Chondrocyte (in vitro differentiated cells): ENCODE measurements around the gene HMCN2. TPM values are rescaled to one million over a fixed set of nuclear protein-coding genes. Genes with fewer than 3 reads are reported as not detected.

Experiments
- DNase-seq: peaks from one replicate; pipeline ENCODE4 v3.0.0; 2021; ENCODE audit warnings: mixed read lengths, low spot score
- H3K27ac Mint-ChIP-seq: one replicate; pipeline ENCODE4 v1.8.0; 2021; ENCODE audit warnings: mild to moderate bottlenecking, moderate library complexity, mixed read lengths; ENCODE audit not compliant: unreplicated experiment
- H3K27me3 Mint-ChIP-seq: 2 replicates; pipeline ENCODE4 v1.8.0; 2021; ENCODE audit warnings: low read depth, mixed read lengths
- H3K36me3 Mint-ChIP-seq: 2 replicates; pipeline ENCODE4 v1.8.0; 2021; ENCODE audit warnings: low read depth, mixed read lengths
- H3K4me1 Mint-ChIP-seq: 2 replicates; pipeline ENCODE4 v1.8.0; 2021; ENCODE audit warnings: low read depth, mild to moderate bottlenecking, mixed read lengths
- H3K4me3 Mint-ChIP-seq: one replicate; pipeline ENCODE4 v1.8.0; 2021; ENCODE audit warnings: mild to moderate bottlenecking, moderate library complexity, mixed read lengths; ENCODE audit not compliant: unreplicated experiment
- H3K9me3 Mint-ChIP-seq: 2 replicates; pipeline ENCODE4 v1.8.0; 2021; ENCODE audit warnings: low read depth, mixed read lengths
- CTCF ChIP-seq: fragments of 200-600 bp; sonication (generic); IDR thresholded peaks from 2 replicates; pipeline ENCODE4 v1.5.0; 2021; ENCODE audit warnings: antibody characterized with exemption, mild to moderate bottlenecking, moderate library complexity
- total RNA-seq: library from RNA; stranded (reverse); gene quantifications from 3 replicates; pipeline ENCODE4 v1.2.1, GENCODE V29; 2021

HMCN2 gene
- total RNA-seq, 1 donor from 2014 or later = 0.05 TPM

GRCh38 chr9:130478152-130478551 is 212.6 kb downstream of the HMCN2 start:
- H3K4me3 Mint-ChIP-seq = no peak overlapping the region
- H3K36me3 Mint-ChIP-seq = peaks cover 15% of the 10 kb centered on the region
- no peaks in the 10 kb centered on the region for H3K4me1 Mint-ChIP-seq
- no peak for TF ChIP-seq CTCF
- no peak overlapping the region for H3K27ac Mint-ChIP-seq
- no peaks in the 10 kb centered on the region for H3K9me3 Mint-ChIP-seq
- DNase-seq = no peak
- no peaks in the 10 kb centered on the region for H3K27me3 Mint-ChIP-seq

- no peak overlapping the region for H3K27ac Mint-ChIP-seq
- no peaks in the 10 kb centered on the region for H3K9me3 Mint-ChIP-seq
- H3K4me1 Mint-ChIP-seq = no peaks in the 10 kb centered on the region
- no peak for DNase-seq
- no peak overlapping the region for H3K4me3 Mint-ChIP-seq
- no peaks in the 10 kb centered on the region for H3K27me3 Mint-ChIP-seq
- peaks cover 17% of the 10 kb centered on the region for H3K36me3 Mint-ChIP-seq
- TF ChIP-seq CTCF = no peak
Observed at GRCh38 chr9:130478736-130479575, 213.4 kb downstream of the HMCN2 start.

- no peak overlapping the region for H3K27ac Mint-ChIP-seq
- no peak for TF ChIP-seq CTCF
- DNase-seq = no peak
- H3K4me3 Mint-ChIP-seq = no peak overlapping the region
- H3K4me1 Mint-ChIP-seq = no peaks in the 10 kb centered on the region
- H3K9me3 Mint-ChIP-seq = no peaks in the 10 kb centered on the region
- peaks cover 21% of the 10 kb centered on the region for H3K36me3 Mint-ChIP-seq
- H3K27me3 Mint-ChIP-seq = no peaks in the 10 kb centered on the region
Observed at GRCh38 chr9:130479587-130479986, 214.0 kb downstream of the HMCN2 start.

- Mint-ChIP-seq H3K36me3 (peaks cover 20% of the 10 kb centered on the region), H3K9me3 (no peaks in the 10 kb centered on the region), H3K4me1 (no peaks in the 10 kb centered on the region), H3K27me3 (no peaks in the 10 kb centered on the region), H3K27ac (no peak overlapping the region), H3K4me3 (no peak overlapping the region)
- TF ChIP-seq CTCF = peak; percentile 39
- no peak for DNase-seq
Observed at GRCh38 chr9:130480673-130481072, 215.1 kb downstream of the HMCN2 start.

- no peaks in the 10 kb centered on the region for H3K4me1 Mint-ChIP-seq
- no peak overlapping the region for H3K27ac Mint-ChIP-seq
- H3K4me3 Mint-ChIP-seq = no peak overlapping the region
- no peak for DNase-seq
- peaks cover 25% of the 10 kb centered on the region for H3K36me3 Mint-ChIP-seq
- TF ChIP-seq CTCF = no peak
- no peaks in the 10 kb centered on the region for H3K9me3 Mint-ChIP-seq
- no peaks in the 10 kb centered on the region for H3K27me3 Mint-ChIP-seq
Observed at GRCh38 chr9:130482463-130482862, 216.9 kb downstream of the HMCN2 start.
